ENCODE data around the gene NEDD4L.
A peak's percentile ranks its signal among the peaks of the same experiment; 100 is the strongest.

Gene NEDD4L

DNA sequence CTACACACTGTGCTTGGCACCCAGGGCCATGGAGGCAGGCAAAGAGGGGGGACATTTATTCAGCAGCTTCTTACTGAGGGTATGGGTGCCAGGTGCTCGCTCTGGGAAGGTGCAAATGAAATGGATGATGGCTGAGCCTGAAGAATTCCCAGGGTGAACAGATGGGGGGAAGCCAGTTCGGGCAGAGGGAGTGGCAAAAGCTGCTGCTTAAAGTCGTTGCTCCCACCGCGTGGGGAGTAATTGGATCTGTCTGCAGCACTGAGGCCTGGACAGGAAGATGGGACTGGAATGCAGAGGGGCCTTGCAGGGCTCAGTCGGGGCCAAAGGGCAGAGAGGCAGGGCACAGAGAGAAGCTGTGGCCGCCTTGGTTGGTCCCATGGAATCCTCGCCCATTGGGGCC lies 51.2 kb downstream of the NEDD4L start:
- DNase-seq (ENCODE audit: low read depth, low spot score), result no peak

DNA sequence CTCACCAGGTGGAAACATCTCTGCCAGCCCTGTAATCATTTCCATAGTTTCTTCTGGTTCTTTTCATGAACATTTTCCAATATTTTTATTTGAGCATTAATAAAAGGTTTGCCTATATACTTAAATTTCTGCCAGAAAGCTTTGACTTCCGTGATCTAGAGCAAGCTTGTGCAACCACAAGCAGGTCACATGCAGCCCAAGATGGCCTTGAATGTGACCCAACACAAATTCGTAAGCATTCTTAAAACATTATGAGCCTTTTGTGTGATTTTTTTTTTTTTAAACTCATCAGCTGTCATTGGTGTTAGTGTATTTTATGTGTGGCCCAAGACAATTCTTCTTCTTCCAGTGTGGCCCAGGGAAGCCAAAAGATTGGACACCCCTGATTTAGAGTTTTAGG lies 51.6 kb downstream of the NEDD4L start:
- DNase-seq (ENCODE audit: low read depth, low spot score), result no peak

DNA sequence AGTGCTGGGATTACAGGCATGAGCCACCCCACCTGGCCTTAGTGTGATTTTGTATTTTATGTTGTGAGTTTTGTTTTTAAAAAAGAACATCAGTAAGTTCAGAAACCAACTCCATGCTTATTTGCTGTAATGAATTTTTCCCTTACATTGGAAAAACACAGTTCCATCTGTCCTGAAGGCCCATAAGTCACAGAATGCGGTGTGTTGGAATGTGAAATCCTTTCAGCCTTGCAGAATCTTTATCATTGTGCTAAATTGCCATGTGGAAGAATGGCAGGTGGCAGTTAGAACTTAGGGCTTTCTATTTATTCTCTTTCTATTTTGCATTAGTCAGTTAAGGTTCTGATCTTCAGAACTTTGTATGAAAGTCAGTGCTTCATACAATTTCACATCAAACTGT lies 52.6 kb downstream of the NEDD4L start:
- no peak for DNase-seq (ENCODE audit: low read depth, low spot score)

DNA sequence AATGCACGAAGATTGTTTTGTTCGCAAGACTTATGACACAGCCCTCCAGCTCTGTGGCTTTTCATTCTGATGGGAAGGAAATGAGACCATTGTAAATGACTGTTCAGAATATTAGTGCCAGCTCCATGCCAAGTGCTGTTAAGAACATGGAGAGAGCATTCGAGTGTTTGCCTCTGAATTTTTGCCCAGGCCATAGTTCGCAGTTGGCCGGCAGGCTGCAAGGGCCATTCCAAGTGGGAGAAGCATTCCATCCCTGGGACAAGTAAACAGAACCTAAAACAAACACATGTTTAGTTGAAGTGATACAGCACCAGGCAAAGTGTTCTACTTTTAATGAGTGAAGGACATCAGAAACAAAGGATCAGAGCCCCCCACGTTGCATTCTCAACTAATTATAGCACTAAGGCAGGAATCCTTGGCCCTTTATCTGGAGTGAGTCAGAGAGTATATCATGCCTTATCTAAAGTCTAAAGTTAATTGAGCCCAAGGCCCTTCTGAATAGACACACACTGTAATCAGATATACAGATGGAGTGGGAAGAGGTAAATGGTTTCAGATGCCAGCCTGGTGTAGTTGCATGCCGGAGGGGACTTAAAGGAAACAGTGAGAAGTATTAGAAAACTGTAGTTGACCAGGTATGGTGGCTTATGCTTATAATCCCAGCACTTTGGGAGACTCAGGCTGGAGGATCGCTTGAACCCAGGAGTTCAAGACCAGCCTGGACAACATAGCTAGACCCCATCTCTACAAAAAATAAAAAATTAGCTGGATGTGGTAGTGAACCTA lies 53.3 kb downstream of the NEDD4L start:
- no peak for DNase-seq (ENCODE audit: low read depth, low spot score)

DNA sequence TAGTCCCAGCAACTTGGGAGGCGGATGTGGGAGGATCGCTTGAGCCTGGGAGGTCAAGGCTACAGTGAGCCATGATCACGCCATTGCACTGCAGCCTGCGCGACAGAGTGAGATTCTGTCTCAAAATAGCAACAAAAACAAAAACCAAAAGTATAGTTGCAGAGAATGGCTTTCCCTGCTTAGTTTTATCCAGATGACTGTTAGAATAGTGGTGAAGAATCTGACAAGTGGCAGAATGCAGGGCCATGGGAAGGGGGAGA lies 53.8 kb downstream of the NEDD4L start:
- DNase-seq (ENCODE audit: low read depth, low spot score), result no peak

DNA sequence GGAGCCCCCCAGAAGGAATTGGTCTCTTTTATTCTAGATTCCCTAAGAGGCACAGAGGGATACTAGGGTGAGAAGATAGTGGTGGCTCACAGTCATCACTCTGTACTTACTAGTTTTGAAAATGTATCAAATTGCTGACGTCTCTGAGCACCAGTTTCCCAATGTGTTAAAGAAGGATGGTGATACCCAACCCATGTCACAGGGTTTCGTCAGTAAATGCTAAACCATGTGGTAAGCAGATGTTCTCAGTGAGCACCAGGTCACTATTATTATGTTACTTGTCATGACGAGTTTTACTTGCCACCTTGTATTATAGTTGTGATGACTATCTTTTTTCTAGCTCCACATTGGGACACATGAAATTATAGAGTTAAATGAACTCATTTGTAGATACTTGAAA lies 54.7 kb downstream of the NEDD4L start:
- DNase-seq (ENCODE audit: low read depth, low spot score), result no peak

DNA sequence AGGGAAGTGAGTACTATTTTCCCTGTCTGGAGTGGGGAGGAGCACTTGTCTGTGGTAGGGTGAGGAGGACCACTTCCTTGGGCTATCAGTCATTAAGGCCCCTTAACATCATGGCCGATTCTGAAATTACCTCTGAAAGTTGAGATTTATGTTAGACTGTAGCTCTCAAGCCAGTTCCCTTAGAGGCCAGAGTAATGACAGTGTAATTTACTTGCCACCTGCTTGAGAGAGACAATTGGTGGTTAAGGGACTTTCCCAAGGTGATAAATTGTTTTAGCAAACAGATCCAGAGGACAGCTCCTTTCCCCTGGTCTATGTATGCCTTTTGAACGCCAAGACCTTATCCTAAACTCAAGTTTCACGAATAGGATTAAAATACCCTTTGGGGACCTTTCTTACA lies 56.1 kb downstream of the NEDD4L start:
- no peak for DNase-seq (ENCODE audit: low read depth, low spot score)

DNA sequence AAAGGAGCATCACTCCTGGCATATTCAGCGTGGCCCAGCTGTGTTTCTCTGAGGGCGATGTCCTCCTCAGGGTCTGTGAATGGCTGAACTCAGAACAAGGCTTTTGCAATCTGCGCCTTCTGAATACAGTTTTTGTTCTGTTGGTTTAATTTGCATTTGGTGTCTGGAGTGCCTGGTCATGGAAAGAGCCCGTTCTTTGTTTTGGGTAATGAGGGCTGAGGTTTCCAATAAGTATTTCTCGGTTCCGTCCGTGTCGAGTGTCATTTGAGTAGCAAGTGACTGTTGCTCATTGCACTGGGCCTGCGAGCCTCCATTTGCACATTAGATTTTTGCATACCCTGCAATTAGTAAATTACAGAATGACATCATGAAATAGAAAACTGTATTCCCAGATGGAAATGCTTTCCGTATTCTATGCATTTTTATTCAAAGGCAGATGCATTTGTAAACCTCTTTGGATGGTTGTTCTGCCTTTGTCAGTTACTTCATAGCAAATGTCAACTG lies 57.3 kb downstream of the NEDD4L start:
- DNase-seq (ENCODE audit: low read depth, low spot score), result no peak

DNA sequence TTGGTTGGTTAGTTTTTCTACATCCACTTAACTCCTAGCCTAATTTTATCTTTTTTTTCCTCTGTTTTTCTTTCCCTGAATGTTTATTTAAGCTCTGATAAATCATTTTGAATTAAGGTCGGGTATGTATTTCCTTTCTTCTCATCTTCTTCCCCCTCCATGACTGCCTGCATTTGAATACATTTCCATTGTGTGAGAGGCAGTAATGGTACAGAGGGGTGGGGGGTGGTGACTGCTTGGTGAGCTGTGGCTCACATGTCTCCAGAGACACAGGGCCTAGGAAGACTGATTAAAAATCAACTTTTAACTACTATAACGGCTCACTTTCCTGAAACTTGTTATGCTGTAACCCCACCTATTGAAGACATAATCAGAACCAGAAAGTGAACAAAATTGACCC lies 58.0 kb downstream of the NEDD4L start:
- DNase-seq (ENCODE audit: low read depth, low spot score), result no peak

DNA sequence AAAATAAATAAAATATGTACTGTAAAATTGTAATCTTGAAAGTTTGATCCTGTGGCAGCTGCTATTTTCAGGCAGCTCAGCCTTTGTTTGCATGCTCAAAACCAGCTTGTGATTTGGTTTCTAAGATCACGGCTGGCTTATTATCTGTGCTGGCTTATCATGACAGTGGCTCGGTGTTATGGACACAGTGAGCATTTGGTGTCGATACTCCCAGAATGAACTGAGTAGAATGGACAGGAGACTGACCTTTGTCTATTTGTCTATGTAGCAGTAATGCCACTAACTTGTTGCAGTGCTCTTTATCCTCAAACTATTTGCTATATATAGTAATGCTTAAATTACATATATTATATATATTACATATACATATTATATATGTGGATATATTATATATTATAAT lies 58.8 kb downstream of the NEDD4L start:
- DNase-seq (ENCODE audit: low read depth, low spot score), result no peak

DNA sequence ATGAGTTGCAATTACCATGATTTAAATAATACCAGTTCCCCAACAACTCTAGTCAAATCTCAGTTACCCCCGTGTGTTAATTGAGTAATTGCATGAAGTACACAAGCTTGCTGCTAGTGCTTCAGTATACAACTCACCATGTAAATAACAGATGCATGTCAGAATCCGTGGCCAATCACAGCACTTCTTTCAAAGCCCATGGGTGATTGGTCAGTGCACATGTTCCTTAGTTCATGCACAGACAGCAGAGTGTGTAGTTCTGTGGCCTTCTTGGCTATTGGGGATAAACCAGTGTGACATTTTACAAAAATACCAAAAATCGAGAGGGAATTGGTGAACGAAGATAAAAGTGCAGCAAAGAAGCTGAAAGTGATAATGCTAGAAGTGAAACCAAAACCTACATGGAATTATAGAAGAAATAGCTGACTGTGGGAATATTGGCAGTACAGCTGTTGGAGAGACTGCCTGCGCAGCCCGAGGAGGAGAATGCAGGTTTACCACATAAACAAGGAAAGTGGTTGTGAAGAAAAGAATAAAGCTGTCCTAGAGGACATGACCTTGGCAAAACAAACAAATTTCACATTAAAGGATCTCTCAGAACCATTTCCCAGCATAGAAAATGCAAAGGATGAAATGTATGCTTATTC lies 59.4 kb downstream of the NEDD4L start:
- no peak for DNase-seq (ENCODE audit: low read depth, low spot score)

DNA sequence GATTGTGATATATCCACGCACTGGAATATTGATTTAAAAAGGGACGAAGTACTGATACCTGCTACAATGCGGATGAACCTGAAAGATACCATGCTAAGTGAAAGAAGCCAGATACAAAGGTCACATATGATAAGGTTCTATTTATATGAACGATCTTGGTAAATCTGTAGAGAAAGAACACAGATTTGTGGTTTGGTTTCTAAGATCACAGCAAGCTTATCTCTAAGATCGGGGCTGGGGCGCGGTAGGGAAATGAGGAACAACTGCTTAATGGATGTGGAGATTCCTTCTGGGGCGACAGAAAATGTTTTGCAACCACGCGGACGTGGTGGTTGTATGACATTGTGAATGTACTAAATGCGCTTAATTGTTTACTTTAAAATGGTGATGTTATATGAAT lies 60.1 kb downstream of the NEDD4L start:
- DNase-seq (ENCODE audit: low read depth, low spot score), result no peak

DNA sequence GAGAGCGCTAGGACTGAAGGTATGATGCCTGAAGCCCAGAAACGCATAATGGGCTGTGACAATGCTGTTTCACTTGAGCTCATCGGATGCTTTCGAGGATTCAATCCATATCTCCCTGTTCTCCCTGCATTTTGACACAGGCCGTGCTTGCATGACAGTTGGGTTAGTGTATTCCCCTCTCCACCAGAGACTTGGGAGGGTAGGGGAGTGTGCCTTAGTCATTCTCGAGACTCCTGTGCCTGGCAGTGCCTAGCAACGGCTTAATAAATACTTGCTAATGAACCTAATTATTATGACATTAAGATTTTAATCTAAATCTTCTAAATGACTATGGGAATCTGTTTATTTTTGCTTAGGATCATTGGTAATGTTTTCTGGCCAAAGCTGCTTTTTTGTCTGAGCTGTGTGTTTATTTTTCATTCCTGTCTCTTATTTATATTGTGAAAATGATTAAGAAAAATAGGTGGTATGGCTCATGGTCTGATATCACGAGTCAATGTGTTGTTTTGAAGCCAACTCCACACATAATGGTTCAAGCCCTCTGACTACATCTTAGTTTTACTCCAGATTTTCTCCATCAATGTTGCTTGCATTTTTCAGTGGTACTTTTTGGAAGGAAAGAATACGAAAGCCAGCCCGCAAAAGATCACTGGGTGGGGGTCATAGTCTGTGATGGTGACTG lies 61.3 kb downstream of the NEDD4L start:
- no peak for DNase-seq (ENCODE audit: low read depth, low spot score)

DNA sequence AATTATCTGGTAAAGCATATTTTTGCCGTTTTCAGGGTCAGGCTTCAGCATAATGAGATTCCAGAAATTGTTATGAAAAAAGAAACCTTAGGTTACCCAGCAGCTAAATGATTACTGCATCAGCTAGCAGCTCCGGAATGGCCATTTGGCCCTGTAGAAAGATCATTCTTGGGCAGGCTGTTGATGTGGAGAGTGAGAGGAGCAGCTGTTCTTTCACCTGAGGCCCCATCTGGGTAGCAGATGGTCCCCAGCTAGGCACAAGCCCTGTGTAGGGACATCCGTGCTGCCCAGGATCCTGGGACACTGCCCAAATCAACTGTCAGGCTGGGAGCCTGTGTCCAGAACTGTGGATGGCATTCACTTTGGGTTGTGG lies 61.8 kb downstream of the NEDD4L start:
- no peak for DNase-seq (ENCODE audit: low read depth, low spot score)

DNA sequence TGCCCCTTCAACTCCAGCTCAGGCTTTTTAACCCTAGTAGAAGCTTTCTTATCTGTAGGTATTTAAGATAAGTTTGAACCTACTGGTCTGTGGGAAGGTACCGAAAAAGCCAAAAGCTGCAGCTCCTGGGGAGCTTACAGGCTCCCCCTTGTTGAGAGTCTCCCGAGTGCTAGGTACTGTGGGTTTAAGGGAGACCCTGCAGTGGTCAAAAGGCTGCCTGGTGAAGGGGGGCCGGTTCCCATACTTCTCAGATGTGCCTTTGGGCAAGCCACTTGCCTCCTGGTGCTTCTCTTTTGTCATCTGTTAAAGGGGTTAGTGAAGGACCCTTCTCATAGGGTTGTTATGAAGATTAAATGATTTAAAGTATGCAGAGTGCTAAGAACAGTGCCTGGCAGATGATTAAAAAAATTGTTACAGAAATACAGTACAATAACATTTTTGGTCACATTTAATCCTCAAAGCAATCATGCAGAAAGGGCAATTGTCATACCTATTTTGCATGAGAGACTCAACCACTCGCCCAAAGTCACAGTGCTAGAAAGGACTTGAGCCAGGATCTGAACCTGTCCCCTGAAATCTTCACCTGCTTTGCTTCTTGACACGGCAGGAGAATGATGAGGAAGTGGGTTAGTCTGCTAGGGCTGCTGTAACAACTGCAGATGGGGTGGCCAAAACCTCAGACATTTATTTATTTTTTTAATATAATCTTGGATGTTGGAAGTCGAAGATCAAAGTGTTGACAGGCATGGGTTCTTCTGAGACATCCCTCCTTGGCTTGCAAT lies 62.5 kb downstream of the NEDD4L start:
- no peak for DNase-seq (ENCODE audit: low read depth, low spot score)

DNA sequence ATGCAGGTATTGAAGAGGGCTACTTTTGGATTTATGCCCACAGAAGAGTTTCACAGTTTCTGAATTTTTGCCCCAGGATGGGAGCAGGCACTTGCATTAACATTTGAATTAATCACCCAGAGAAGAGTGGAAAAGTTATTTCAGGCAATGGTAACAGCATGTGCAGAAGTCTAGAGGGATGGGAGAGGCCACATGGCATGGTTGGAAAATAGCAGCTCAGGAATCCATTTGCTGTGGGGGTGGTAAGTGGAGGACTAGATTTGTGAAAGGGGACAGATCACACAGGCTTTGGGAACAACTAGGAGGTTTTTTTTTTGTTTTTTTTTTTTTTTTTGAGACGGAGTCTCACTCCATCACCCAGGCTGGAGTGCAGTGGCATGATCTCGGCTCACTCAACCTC lies 65.2 kb downstream of the NEDD4L start:
- no peak for DNase-seq (ENCODE audit: low read depth, low spot score)

DNA sequence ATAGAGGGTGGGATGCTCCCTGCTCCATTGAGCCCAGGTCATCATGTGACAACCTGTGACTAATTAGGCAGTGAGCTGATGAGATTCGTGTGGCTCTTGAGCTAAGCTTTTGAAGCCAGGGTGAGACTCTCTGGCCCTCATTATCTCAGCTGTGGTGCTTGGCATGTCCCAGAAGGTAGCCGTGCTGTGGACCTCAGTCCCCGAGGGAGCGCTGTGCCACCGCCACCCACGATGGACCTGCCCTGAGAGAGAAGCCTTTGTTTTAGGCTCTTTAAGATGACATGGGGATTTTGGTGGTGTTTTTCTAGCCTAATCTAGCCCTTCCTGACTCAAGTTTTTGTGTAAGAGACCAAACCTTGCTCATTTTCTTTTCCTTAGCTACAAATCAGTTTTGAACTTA lies 66.4 kb downstream of the NEDD4L start:
- DNase-seq (ENCODE audit: low read depth, low spot score), result no peak

DNA sequence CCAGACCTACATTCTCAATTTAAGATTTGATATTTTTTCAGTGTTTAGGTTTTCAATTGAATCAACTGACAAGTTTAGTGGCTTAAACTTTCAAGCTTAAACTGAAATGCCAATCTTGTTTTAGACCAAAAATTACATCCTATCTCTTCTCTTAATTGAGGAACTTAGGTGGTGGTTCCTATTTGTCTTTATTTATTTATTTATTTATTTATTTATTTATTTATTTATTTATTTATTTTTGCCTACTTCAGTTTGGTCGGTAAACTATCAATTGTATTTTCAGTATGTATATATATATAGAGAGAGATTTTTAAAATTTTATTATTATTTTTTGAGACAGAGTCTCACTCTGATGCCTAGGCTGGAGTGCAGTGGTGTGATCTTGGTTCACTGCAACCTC lies 68.1 kb downstream of the NEDD4L start:
- no peak for DNase-seq (ENCODE audit: low read depth, low spot score)

DNA sequence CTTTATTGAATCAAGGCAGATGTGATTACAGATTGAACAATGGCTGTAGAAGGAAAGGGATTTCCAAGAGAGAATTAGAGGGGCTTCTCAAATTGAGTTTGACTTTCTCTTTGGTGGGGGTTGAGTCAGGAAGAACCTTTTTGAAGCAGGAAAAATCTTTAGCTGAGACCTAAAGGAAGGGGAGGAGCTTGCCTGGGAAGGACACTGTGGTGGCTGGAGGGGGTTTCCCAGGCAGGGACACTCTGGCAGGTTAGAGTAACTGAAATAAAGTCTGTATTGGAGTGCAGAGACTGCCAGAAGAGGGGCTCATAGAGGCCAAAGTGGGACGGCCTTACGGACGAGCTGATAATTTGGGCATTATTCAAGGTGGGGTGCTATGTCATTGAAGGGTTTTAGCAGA lies 69.3 kb downstream of the NEDD4L start:
- DNase-seq (ENCODE audit: low read depth, low spot score), result no peak

DNA sequence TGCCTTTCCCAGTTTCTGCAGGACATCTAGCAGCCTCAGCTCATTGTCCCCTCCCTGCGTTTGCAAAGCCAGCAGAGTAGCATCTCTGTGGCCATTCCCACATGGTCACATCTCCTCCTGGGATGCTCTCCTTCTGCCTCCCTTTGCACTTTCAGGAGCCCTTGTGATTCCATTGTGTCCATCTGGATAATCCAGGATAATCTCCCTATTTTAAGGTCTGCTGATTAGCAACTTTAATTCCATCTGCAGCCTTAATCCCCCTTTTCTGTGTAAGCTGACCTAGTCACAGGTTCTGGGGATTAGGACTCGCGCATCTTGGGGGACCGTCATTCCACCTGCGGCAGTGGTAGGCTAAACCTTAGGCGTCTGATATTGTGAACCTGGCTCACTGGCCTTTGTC lies 70.7 kb downstream of the NEDD4L start:
- no peak for DNase-seq (ENCODE audit: low read depth, low spot score)

DNA sequence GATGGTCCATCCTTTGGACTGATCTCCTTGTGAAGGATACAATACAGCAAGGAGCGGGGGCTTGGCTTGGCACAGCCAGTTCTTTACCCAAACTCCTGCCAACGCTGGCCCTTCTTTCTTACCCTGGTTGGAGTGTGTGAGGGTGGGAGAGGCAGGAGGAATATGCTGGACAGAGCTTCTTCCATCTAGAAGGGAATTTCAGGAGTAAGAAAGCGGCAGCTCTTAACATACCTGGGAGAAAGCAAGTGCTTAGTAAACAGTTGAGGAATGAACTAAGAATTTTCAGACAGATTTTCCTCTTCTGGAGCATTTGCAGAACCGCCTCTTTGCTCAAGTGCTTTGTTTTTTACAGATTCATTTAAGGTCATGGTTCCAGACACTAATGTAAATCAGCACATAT lies 72.8 kb downstream of the NEDD4L start:
- no peak for DNase-seq (ENCODE audit: low read depth, low spot score)

DNA sequence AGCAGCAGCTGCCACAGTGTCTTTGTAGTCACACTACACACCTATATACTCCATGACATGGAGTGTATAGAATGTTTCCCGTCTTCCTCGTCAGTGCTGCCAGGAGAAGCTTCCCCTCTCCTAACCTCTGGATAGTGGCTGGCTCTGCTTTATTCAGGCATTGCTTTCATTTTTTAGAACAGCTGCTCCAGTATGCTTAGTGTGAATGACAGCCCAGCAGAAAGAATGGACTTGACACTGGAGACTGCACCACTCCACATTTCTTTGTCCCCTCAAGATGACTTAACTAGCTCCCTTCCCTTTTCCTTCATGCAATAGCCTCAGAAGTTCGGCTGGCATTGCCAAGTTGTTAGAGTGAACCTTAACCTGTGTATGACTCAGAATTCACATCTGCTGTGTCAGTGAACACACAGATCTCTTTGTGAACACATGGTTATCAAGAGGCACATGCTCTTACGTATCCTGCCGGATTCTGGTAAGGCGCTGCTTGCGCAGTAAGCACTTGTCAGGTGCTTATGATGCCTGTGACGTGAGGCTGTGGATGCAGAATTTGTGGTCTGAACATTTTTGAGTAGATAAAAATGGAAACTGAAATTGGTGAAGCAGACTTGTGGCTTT lies 73.9 kb downstream of the NEDD4L start:
- DNase-seq (ENCODE audit: low read depth, low spot score), result peak; percentile 20

Data from smooth muscle cell of the brain vasculature (primary cell).